Endodermal cell (in vitro differentiated cells): ENCODE data around the gene GPR148. TPM values are rescaled to one million over a fixed set of nuclear protein-coding genes. Genes with fewer than 3 reads are reported as not detected.
A peak's percentile ranks its signal among the peaks of the same experiment; 100 is the strongest.

Source experiments
- DNase-seq: peaks from one replicate; pipeline ENCODE4 v3.0.0-alpha.2; 2017
- H3K27ac ChIP-seq: 2 replicates; pipeline ENCODE4 v1.5.1; 2013; ENCODE audit warnings: mild to moderate bottlenecking, low read depth, low read length, moderate library complexity
- H3K27me3 ChIP-seq: 2 replicates; pipeline ENCODE4 v1.6.1; 2013; ENCODE audit warnings: mild to moderate bottlenecking, low read length, moderate library complexity; ENCODE audit not compliant: insufficient read depth, control insufficient read depth, poor library complexity, severe bottlenecking
- H3K36me3 ChIP-seq: 2 replicates; pipeline ENCODE4 v1.7.0; 2013; ENCODE audit warnings: mild to moderate bottlenecking, low read length, moderate library complexity; ENCODE audit not compliant: control insufficient read depth, insufficient read depth
- H3K4me1 ChIP-seq: one replicate; pipeline ENCODE4 v1.7.0; 2013; ENCODE audit warnings: low read length; ENCODE audit not compliant: control insufficient read depth, insufficient read depth
- H3K4me3 ChIP-seq: 2 replicates; pipeline ENCODE4 v1.5.1; 2013; ENCODE audit warnings: mild to moderate bottlenecking, low read length, moderate library complexity
- H3K9ac ChIP-seq: 2 replicates; pipeline ENCODE4 v1.6.1; 2013; ENCODE audit warnings: mild to moderate bottlenecking, low read length, moderate library complexity; ENCODE audit not compliant: poor library complexity, severe bottlenecking; ENCODE audit errors: extremely low read depth
- H3K9me3 ChIP-seq: 2 replicates; pipeline ENCODE4 v1.6.1; 2013; ENCODE audit warnings: mild to moderate bottlenecking, low read length, moderate library complexity; ENCODE audit not compliant: control insufficient read depth
- H3K27ac Mint-ChIP-seq: 2 replicates; pipeline ENCODE4 v1.8.0; 2020; ENCODE audit warnings: mixed read lengths
- H3K27me3 Mint-ChIP-seq: 2 replicates; pipeline ENCODE4 v1.8.0; 2021; ENCODE audit warnings: mild to moderate bottlenecking, mixed read lengths; ENCODE audit not compliant: insufficient read depth
- H3K36me3 Mint-ChIP-seq: 2 replicates; pipeline ENCODE4 v1.8.0; 2020; ENCODE audit warnings: low read depth, mixed read lengths
- H3K4me1 Mint-ChIP-seq: 2 replicates; pipeline ENCODE4 v1.8.0; 2020; ENCODE audit warnings: mixed read lengths
- H3K4me3 Mint-ChIP-seq: 2 replicates; pipeline ENCODE4 v1.8.0; 2020; ENCODE audit warnings: mild to moderate bottlenecking, moderate library complexity, mixed read lengths
- H3K9me3 Mint-ChIP-seq: 2 replicates; pipeline ENCODE4 v1.8.0; 2020; ENCODE audit warnings: mild to moderate bottlenecking, mixed read lengths
- CTCF ChIP-seq: fragments of 200-600 bp; sonication (generic); conservative IDR thresholded peaks from 2 replicates; pipeline ENCODE4 v1.5.0; 2021; ENCODE audit warnings: antibody characterized with exemption, mild to moderate bottlenecking
- WGBS, 2 experiments: methylation state at CpG; one replicate each; pipeline versions ENCODE4 v1.1.5 to v1.1.7; 2013; ENCODE audit warnings: missing lambda C conversion rate in 2 of 2, mixed read lengths in 1 of 2; ENCODE audit not compliant: insufficient coverage in 1 of 2, insufficient read length in 1 of 2; 5-methylcytosine and 5-hydroxymethylcytosine counted together
- total RNA-seq, 2 donors: library from RNA; stranded (reverse); fragmentation: NEBNext Ultra II Directional in 1 of 2; extraction: Animal tissue kit (Norgen Biotek cat#: 25700) in 1 of 2; gene quantifications; 2 replicates in 1 of 2; 3 replicates in 1 of 2; pipeline ENCODE4 v1.2.1, GENCODE V29; 2021

The GPR148 gene
- total RNA-seq, 2 donors from 2014 or later, result not detected

- Histone ChIP-seq H3K27me3 (peaks cover 7% of the 10 kb centered on the region), H3K4me1 (peaks cover 3% of the 10 kb centered on the region), H3K9ac (no peak overlapping the region), H3K9me3 (no peaks in the 10 kb centered on the region), H3K36me3 (no peaks in the 10 kb centered on the region), H3K4me3 (no peak overlapping the region), H3K27ac (no peak overlapping the region)
- H3K9me3 Mint-ChIP-seq, result no peaks in the 10 kb centered on the region
- no peak overlapping the region for H3K4me3 Mint-ChIP-seq
- no peaks in the 10 kb centered on the region for H3K36me3 Mint-ChIP-seq
- TF ChIP-seq CTCF, result no peak
- peaks cover 16% of the 10 kb centered on the region for H3K4me1 Mint-ChIP-seq
- H3K27ac Mint-ChIP-seq, result no peak overlapping the region
- 85 to 90% methylated on average over 6 of the region's 6 CpGs for WGBS, 2 experiments
- H3K27me3 Mint-ChIP-seq, result peaks cover 6% of the 10 kb centered on the region
- DNase-seq, result no peak
Observed at GRCh38 chr2:130749641-130750040, 20.8 kb downstream of the GPR148 start.

- Histone ChIP-seq H3K36me3 (no peaks in the 10 kb centered on the region), H3K9ac (no peak overlapping the region), H3K4me1 (no peaks in the 10 kb centered on the region), H3K27me3 (peaks cover 47% of the 10 kb centered on the region), H3K9me3 (no peaks in the 10 kb centered on the region), H3K27ac (no peak overlapping the region), H3K4me3 (peak overlapping the region; percentile 83)
- 65 to 70% methylated on average over 4 to 8 of the region's 8 CpGs for WGBS, 2 experiments
- no peaks in the 10 kb centered on the region for H3K9me3 Mint-ChIP-seq
- no peaks in the 10 kb centered on the region for H3K36me3 Mint-ChIP-seq
- H3K4me1 Mint-ChIP-seq, result peaks cover 14% of the 10 kb centered on the region
- no peak for DNase-seq
- peaks cover 39% of the 10 kb centered on the region for H3K27me3 Mint-ChIP-seq
- no peak overlapping the region for H3K27ac Mint-ChIP-seq
- no peak for TF ChIP-seq CTCF
- H3K4me3 Mint-ChIP-seq, result peak overlapping the region; percentile 82
Observed at GRCh38 chr2:130754811-130755210, 25.9 kb downstream of the GPR148 start.

GRCh38 chr2:130755256-130756052 lies 26.6 kb downstream of the GPR148 start, which contains the start of gene AMER3:
Gene AMER3 (plus strand): TSS chr2:130755540. CDS start chr2:130762073, 6,533 bp downstream.
- H3K9ac ChIP-seq, result no peak within 1 kb of the TSS
- no peak for TF ChIP-seq CTCF
- DNase-seq, result peak; percentile 91
- no peaks in the 10 kb centered on the region for H3K4me1 ChIP-seq
- no peaks in the 10 kb centered on the region for H3K36me3 Mint-ChIP-seq
- peaks cover 47% of the 10 kb centered on the region for H3K27me3 ChIP-seq
- 7% methylated on average over 23 to 43 of the region's 43 CpGs for WGBS, 2 experiments
- no peaks in the 10 kb centered on the region for H3K9me3 Mint-ChIP-seq
- H3K27ac Mint-ChIP-seq, result peak within 1 kb of the TSS; percentile 70
- peak within 1 kb of the TSS; percentile 82 for H3K4me3 Mint-ChIP-seq
- no peak within 1 kb of the TSS for H3K27ac ChIP-seq
- no peaks in the 10 kb centered on the region for H3K9me3 ChIP-seq
- H3K4me1 Mint-ChIP-seq, result peaks cover 14% of the 10 kb centered on the region
- H3K4me3 ChIP-seq, result peak within 1 kb of the TSS; percentile 83
- peaks cover 41% of the 10 kb centered on the region for H3K27me3 Mint-ChIP-seq
- no peaks in the 10 kb centered on the region for H3K36me3 ChIP-seq
